SK-N-SH (cell line): Measurements from ENCODE around the gene TNNT3. TPM values are rescaled to one million over a fixed set of nuclear protein-coding genes. Genes with fewer than 3 reads are reported as not detected.
A peak's percentile ranks its signal among the peaks of the same experiment; 100 is the strongest.

Experiments used
- CTCF ChIA-PET: fragments of 300-600, 350-600 bp; formaldehyde crosslinking; extraction: SDS; loops from one replicate; lab custom pipeline; 2021; lab: Yijun Ruan, JAX
- POLR2A ChIA-PET: fragments of 350-600 bp; sonication (Branson Sonifier 250); formaldehyde crosslinking; extraction: SDS; loops from one replicate; lab custom pipeline; 2020; ENCODE audit warnings: antibody characterized with exemption, inconsistent platforms; lab: Yijun Ruan, JAX
- DNase-seq: peaks from one replicate; pipeline ENCODE4 v3.0.0; 2012
- H2AFZ ChIP-seq: fragments of 200-600 bp; sonication (generic); 2 replicates; pipeline ENCODE4 v1.8.1; 2016; ENCODE audit warnings: antibody characterized with exemption, mild to moderate bottlenecking, low read depth
- H3F3A ChIP-seq: fragments of 200-600 bp; sonication (generic); replicated peaks from 2 replicates; pipeline ENCODE3; 2016; ENCODE audit warnings: antibody characterized with exemption, mild to moderate bottlenecking; ENCODE audit not compliant: insufficient read depth
- H3K27ac ChIP-seq, 2 experiments: fragments of 200-500 bp in 1 of 2; fragments of 200-600 bp in 1 of 2; sonication (Bioruptor generic) in 1 of 2; sonication (generic), shearing (Covaris generic) in 1 of 2; 2 replicates each; pipeline versions ENCODE4 v1.5.1 to v1.6.1; 2014 to 2016; ENCODE audit warnings: low read depth in 2 of 2, inconsistent platforms in 1 of 2, low read length in 1 of 2, mild to moderate bottlenecking in 1 of 2, mixed read lengths in 1 of 2
- H3K27me3 ChIP-seq: fragments of 200-600 bp; sonication (generic), shearing (Covaris generic); 2 replicates; pipeline ENCODE4 v1.6.1; 2016; ENCODE audit warnings: mixed run types; ENCODE audit not compliant: insufficient read depth
- H3K36me3 ChIP-seq, 2 experiments: fragments of 200-500 bp in 1 of 2; fragments of 200-600 bp in 1 of 2; sonication (Bioruptor generic) in 1 of 2; sonication (generic) in 1 of 2; replicated peaks in 1 of 2; 2 replicates each; pipeline versions ENCODE3 to v1.5.1; 2014 to 2016; ENCODE audit warnings: low read length in 1 of 2, mild to moderate bottlenecking in 1 of 2; ENCODE audit not compliant: insufficient read depth in 2 of 2, control insufficient read depth in 1 of 2
- H3K4me1 ChIP-seq, 2 experiments: fragments of 200-500 bp in 1 of 2; fragments of 200-600 bp in 1 of 2; sonication (Bioruptor generic) in 1 of 2; sonication (generic), shearing (Covaris generic) in 1 of 2; 2 replicates each; pipeline versions ENCODE4 v1.5.1 to v1.6.1; 2014 to 2016; ENCODE audit warnings: low read depth in 1 of 2, low read length in 1 of 2, mixed run types in 1 of 2; ENCODE audit not compliant: insufficient read depth in 2 of 2, control insufficient read depth in 1 of 2
- H3K4me2 ChIP-seq: fragments of 200-600 bp; sonication (generic), shearing (Covaris generic); 2 replicates; pipeline ENCODE4 v1.6.1; 2017; ENCODE audit warnings: mixed run types
- H3K4me3 ChIP-seq, 2 experiments: fragments of 200-500 bp in 1 of 2; fragments of 200-600 bp in 1 of 2; sonication (Bioruptor generic) in 1 of 2; sonication (generic), shearing (Covaris generic) in 1 of 2; 2 replicates each; pipeline versions ENCODE4 v1.5.1 to v1.8.1; 2014 to 2016; ENCODE audit warnings: low read depth in 2 of 2, inconsistent platforms in 1 of 2, low read length in 1 of 2, mild to moderate bottlenecking in 1 of 2, mixed read lengths in 1 of 2, moderate library complexity in 1 of 2
- H3K79me2 ChIP-seq: fragments of 200-600 bp; sonication (generic); 2 replicates; pipeline ENCODE4 v1.8.1; 2017; ENCODE audit warnings: mild to moderate bottlenecking; ENCODE audit not compliant: insufficient read depth
- H3K9ac ChIP-seq: fragments of 200-600 bp; sonication (generic); 2 replicates; pipeline ENCODE4 v1.6.1; 2017; ENCODE audit warnings: mixed run types
- H3K9me2 ChIP-seq: fragments of 200-600 bp; sonication (generic); 2 replicates; pipeline ENCODE4 v1.6.1; 2017; ENCODE audit warnings: mixed run types
- H3K9me3 ChIP-seq: fragments of 200-600 bp; sonication (generic); 2 replicates; pipeline ENCODE4 v1.6.1; 2017; ENCODE audit warnings: mixed run types, mild to moderate bottlenecking, moderate library complexity
- H4K20me1 ChIP-seq: fragments of 200-600 bp; sonication (generic); 2 replicates; pipeline ENCODE4 v1.6.1; 2017; ENCODE audit warnings: mild to moderate bottlenecking, mixed run types; ENCODE audit not compliant: insufficient read depth
- CHD2 ChIP-seq: fragments of 150-350 bp; IDR thresholded peaks from 2 replicates; pipeline ENCODE4 v1.6.1; 2018; ENCODE audit warnings: low read length; ENCODE audit not compliant: partially characterized antibody
- FOSL2 ChIP-seq: IDR thresholded peaks from 2 replicates; pipeline ENCODE4 v1.4.0; 2012; ENCODE audit warnings: low read depth, mild to moderate bottlenecking, moderate library complexity, borderline replicate concordance
- FOXM1 ChIP-seq: IDR thresholded peaks from 2 replicates; pipeline ENCODE4 v1.4.0; 2012; ENCODE audit warnings: low read depth, mild to moderate bottlenecking
- GATA2 ChIP-seq: sonication (generic); formaldehyde crosslinking; IDR thresholded peaks from 2 replicates; pipeline ENCODE4 v1.5.0; 2020; ENCODE audit warnings: mild to moderate bottlenecking, missing genetic modification reagents
- JUND ChIP-seq: IDR thresholded peaks from 2 replicates; pipeline ENCODE4 v1.4.0; 2012
- MEF2A ChIP-seq: IDR thresholded peaks from 2 replicates; pipeline ENCODE4 v1.4.0; 2012; ENCODE audit warnings: low read depth, borderline replicate concordance
- RXRA ChIP-seq: IDR thresholded peaks from 2 replicates; pipeline ENCODE4 v1.4.0; 2012; ENCODE audit warnings: low read depth, mild to moderate bottlenecking, borderline replicate concordance
- SIN3A ChIP-seq: IDR thresholded peaks from 2 replicates; pipeline ENCODE4 v1.6.1; 2012; ENCODE audit warnings: low read depth, mild to moderate bottlenecking, low read length, moderate library complexity, borderline replicate concordance
- TAF1 ChIP-seq: IDR thresholded peaks from 2 replicates; pipeline ENCODE4 v1.6.1; 2012; ENCODE audit warnings: low read depth, mild to moderate bottlenecking, low read length, moderate library complexity, borderline replicate concordance
- YY1 ChIP-seq: IDR thresholded peaks from 2 replicates; pipeline ENCODE4 v1.4.0; 2012; ENCODE audit warnings: low read depth, mild to moderate bottlenecking
- WGBS: methylation state at CpG from one replicate; pipeline ENCODE4 v1.1.6; 2017; ENCODE audit warnings: low lambda C conversion rate; 5-methylcytosine and 5-hydroxymethylcytosine counted together
- polyA plus RNA-seq, 3 experiments: library from polyadenylated mRNA; depleted of rRNA; stranded (reverse); fragments of >200 nt; gene quantifications; 2 replicates each; pipeline ENCODE4 v1.2.3, GENCODE V29; 2012
- TF ChIP-seq, protein P1 (sequence below): IDR thresholded peaks from 2 replicates; pipeline ENCODE4 v1.6.1; 2012; ENCODE audit warnings: mild to moderate bottlenecking, low read depth, low read length, moderate library complexity
- TF ChIP-seq, protein P2 (sequence below): fragments of 150-350 bp; IDR thresholded peaks from 2 replicates; pipeline ENCODE4 v1.6.1; 2016; ENCODE audit warnings: mild to moderate bottlenecking, low read depth, low read length

The TNNT3 gene
- polyA plus RNA-seq, 1 of the 3 experiments (the other 2 are of a cell fraction): not detected

DNA sequence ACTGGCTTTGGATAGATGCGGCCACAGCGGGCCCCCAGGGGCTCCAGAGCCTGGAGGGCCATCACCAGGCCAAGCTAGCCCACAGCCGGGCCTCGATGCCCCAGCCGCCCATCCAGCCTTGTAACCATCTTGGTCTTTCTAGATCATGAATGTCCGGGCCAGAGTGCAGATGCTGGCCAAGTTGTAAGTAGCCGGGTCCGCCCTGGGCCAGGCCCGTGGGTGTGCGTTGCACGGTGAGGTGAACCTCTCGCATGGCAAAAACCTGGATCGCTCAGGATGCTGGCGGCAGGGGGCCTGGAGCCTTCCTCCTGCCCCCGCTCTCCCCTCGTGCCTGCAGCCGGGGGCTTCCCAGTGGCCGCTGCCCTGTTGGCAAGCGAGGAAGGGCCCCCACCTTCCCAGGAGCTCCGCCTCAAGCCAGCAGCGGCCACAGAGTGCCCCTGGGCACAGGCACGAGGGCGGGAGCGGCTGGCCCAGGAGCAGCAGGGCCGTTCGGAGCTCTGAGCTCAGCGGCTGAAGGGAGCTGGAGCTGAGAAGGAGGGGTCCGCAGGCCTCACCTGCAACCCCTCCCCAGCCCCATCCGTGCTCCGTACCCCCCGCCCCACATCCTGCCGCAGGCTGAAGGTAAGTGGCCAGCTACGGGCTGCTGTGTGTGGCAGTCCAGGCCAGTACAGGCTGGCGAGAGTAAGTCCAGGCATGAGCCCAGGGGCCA lies 16.7 kb downstream of the TNNT3 start (continued):
- no peak for TF ChIP-seq GATA2
- no peak for TF ChIP-seq MEF2A

DNA sequence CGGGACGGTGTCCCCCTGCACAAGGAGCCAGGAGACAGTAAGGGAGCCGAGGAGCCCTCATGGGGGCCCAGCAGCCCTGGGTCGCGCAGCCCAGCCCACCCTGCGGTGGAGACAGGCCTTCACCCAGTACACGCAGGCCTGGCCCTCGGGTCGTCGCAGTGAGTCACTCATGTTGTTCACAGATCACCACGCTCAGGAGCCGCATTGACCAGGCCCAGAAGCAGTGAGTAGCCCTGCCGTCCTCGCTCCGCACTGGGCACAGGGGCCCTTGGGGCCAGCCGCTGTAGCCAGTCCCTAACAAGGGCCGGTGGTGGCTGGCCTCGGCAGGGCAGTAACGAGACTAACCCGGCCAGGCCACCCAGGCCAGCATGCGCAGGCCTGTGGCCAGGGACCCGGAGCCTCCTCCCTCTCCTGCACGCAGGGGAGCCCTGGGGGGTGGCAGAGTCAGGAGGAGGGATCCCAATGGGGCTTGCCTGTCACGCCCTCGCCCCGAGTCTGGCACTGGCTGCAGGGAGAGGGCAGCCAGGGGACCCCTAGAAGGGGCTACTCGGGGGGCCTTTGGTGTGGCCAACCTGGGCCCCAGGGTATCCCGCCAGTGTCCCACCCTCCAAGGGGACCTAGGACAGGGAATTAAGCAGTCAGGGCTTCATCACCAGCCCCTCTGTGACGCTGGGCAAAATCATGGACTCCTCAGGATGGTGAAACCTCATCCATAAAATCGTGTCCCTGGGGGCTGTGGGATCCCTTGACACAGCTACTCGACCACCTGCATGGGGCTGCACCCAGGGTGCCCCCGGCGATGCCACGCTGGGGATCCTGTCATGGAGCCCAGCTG lies 17.5 kb downstream of the TNNT3 start:
- no peaks in the 10 kb centered on the region for H3K36me3 ChIP-seq
- no peaks in the 10 kb centered on the region for H3K9me3 ChIP-seq
- no peaks in the 10 kb centered on the region for H3K27me3 ChIP-seq
- no peaks in the 10 kb centered on the region for H3K9me2 ChIP-seq
- peaks cover 0 to 10% of the 10 kb centered on the region in 2 experiments; a peak in 1 of 4 replicates for H3K4me1 ChIP-seq
- H3K9ac ChIP-seq: no peak overlapping the region
- no peak overlapping the region for H3K4me3 ChIP-seq
- 55% methylated on average over 15 of the region's 34 CpGs for WGBS
- H3K79me2 ChIP-seq: no peaks in the 10 kb centered on the region
- ChIA-PET POLR2A (no interaction called here), CTCF (interaction anchor here (1.3 to 2.3 kb wide), 2 partner anchors 54 to 214 kb away, joined by 6 to 14 read pairs; no protein-coding TSS in a partner anchor)
- TF ChIP-seq, protein P1, sequence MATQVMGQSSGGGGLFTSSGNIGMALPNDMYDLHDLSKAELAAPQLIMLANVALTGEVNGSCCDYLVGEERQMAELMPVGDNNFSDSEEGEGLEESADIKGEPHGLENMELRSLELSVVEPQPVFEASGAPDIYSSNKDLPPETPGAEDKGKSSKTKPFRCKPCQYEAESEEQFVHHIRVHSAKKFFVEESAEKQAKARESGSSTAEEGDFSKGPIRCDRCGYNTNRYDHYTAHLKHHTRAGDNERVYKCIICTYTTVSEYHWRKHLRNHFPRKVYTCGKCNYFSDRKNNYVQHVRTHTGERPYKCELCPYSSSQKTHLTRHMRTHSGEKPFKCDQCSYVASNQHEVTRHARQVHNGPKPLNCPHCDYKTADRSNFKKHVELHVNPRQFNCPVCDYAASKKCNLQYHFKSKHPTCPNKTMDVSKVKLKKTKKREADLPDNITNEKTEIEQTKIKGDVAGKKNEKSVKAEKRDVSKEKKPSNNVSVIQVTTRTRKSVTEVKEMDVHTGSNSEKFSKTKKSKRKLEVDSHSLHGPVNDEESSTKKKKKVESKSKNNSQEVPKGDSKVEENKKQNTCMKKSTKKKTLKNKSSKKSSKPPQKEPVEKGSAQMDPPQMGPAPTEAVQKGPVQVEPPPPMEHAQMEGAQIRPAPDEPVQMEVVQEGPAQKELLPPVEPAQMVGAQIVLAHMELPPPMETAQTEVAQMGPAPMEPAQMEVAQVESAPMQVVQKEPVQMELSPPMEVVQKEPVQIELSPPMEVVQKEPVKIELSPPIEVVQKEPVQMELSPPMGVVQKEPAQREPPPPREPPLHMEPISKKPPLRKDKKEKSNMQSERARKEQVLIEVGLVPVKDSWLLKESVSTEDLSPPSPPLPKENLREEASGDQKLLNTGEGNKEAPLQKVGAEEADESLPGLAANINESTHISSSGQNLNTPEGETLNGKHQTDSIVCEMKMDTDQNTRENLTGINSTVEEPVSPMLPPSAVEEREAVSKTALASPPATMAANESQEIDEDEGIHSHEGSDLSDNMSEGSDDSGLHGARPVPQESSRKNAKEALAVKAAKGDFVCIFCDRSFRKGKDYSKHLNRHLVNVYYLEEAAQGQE: no peak
- TF ChIP-seq SIN3A: no peak
- TF ChIP-seq YY1: no peak
- TF ChIP-seq JUND: no peak
- TF ChIP-seq RXRA: no peak
- TF ChIP-seq, protein P2, sequence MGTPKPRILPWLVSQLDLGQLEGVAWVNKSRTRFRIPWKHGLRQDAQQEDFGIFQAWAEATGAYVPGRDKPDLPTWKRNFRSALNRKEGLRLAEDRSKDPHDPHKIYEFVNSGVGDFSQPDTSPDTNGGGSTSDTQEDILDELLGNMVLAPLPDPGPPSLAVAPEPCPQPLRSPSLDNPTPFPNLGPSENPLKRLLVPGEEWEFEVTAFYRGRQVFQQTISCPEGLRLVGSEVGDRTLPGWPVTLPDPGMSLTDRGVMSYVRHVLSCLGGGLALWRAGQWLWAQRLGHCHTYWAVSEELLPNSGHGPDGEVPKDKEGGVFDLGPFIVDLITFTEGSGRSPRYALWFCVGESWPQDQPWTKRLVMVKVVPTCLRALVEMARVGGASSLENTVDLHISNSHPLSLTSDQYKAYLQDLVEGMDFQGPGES: no peak
- no peak for TF ChIP-seq CHD2
- TF ChIP-seq FOSL2: no peak
- TF ChIP-seq FOXM1: no peak
- TF ChIP-seq TAF1: no peak
- H2AFZ ChIP-seq: no peak overlapping the region
- H3K4me2 ChIP-seq: no peak overlapping the region
- peak; percentile 35 for DNase-seq
- no peaks in the 10 kb centered on the region for H4K20me1 ChIP-seq
- no peak overlapping the region for H3K27ac ChIP-seq
- H3F3A ChIP-seq: no peaks in the 10 kb centered on the region
